Calu3 (cell line): ENCODE measurements around the gene CHPT1. TPM values are rescaled to one million over a fixed set of nuclear protein-coding genes. Genes with fewer than 3 reads are reported as not detected.

Experiments used
- BruUV-seq: library from RNA; stranded (reverse); fragments of 400-500 nt; replicated peaks from 2 replicates; lab custom pipeline; 2021; lab: Mats Ljungman, UMichigan
- CTCF ChIA-PET: fragments of 300-600 bp; sonication (Branson Sonifier 250); formaldehyde crosslinking; loops from one replicate; lab custom pipeline; 2022; ENCODE audit warnings: antibody characterized with exemption; lab: Charles Lee
- DNase-seq: peaks from one replicate; pipeline ENCODE4 v3.0.0; 2022
- H3K27ac Mint-ChIP-seq: one replicate; pipeline ENCODE4 v1.8.0; 2022; ENCODE audit warnings: mixed read lengths; ENCODE audit not compliant: unreplicated experiment
- H3K27me3 Mint-ChIP-seq: one replicate; pipeline ENCODE4 v1.8.0; 2022; ENCODE audit warnings: mixed read lengths; ENCODE audit not compliant: unreplicated experiment
- H3K36me3 Mint-ChIP-seq: one replicate; pipeline ENCODE4 v1.8.0; 2022; ENCODE audit warnings: mild to moderate bottlenecking, moderate library complexity, mixed read lengths; ENCODE audit not compliant: insufficient read depth, unreplicated experiment
- H3K4me1 Mint-ChIP-seq: one replicate; pipeline ENCODE4 v1.8.0; 2022; ENCODE audit warnings: mild to moderate bottlenecking, low read depth, mixed read lengths; ENCODE audit not compliant: unreplicated experiment
- H3K4me3 Mint-ChIP-seq: one replicate; pipeline ENCODE4 v1.8.0; 2022; ENCODE audit warnings: mild to moderate bottlenecking, low read depth, moderate library complexity, mixed read lengths; ENCODE audit not compliant: unreplicated experiment
- H3K9me3 Mint-ChIP-seq: one replicate; pipeline ENCODE4 v1.8.0; 2022; ENCODE audit warnings: low read depth, mixed read lengths; ENCODE audit not compliant: unreplicated experiment
- CTCF ChIP-seq: fragments of 200-600 bp; IDR thresholded peaks from one replicate; pipeline ENCODE4 v1.8.0; 2022; ENCODE audit warnings: antibody characterized with exemption; ENCODE audit not compliant: unreplicated experiment
- intact Hi-C: fragments of 100-400 bp; cut with micrococcal nuclease; formaldehyde crosslinking; loops from one replicate; pipeline ENCODE4 v1.10.0; 2022; ENCODE audit not compliant: unreplicated experiment
- total RNA-seq: library from RNA; stranded (reverse); gene quantifications from 2 replicates; pipeline ENCODE4 v1.2.3, GENCODE V29; 2022

Gene CHPT1
- total RNA-seq, 1 experiment from 2014 or later = 49.2 TPM

DNA sequence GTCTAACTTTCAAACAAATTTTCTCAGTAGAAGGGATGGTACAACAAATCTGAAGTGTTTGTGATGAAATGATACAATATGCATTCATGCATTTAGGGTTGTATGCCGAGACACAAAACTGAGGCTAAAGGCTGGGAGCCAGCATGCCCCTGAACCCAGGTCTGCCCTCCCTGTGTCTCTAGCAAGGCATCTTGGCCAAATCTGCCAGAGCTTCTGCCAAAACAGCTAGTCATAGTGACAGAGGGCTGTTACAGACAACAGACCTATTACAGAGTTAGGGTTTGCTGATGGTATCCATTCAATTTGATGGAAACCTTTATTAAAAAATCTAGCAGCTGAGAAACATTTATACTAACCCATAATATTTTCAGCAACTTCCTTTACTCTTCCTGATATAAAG lies 11.3 kb upstream of the CHPT1 start:
- Mint-ChIP-seq H3K36me3 (no peaks in the 10 kb centered on the region), H3K27me3 (no peaks in the 10 kb centered on the region), H3K9me3 (no peaks in the 10 kb centered on the region), H3K27ac (no peak overlapping the region), H3K4me3 (no peak overlapping the region), H3K4me1 (no peaks in the 10 kb centered on the region)
- intact Hi-C loops = no loop called here
- BruUV-seq = no TSS peak
- TF ChIP-seq CTCF = no peak
- CTCF ChIA-PET = no interaction called here
- DNase-seq = no peak

GRCh38 chr12:101690544-101691098 lies 6.8 kb upstream of the CHPT1 start:
- no TSS peak for BruUV-seq
- Mint-ChIP-seq H3K27me3 (no peaks in the 10 kb centered on the region), H3K27ac (no peak overlapping the region), H3K9me3 (no peaks in the 10 kb centered on the region), H3K4me1 (peaks cover 14% of the 10 kb centered on the region), H3K4me3 (no peak overlapping the region), H3K36me3 (no peaks in the 10 kb centered on the region)
- DNase-seq = no peak
- CTCF ChIA-PET = no interaction called here
- intact Hi-C loops = no loop called here
- TF ChIP-seq CTCF = no peak

DNA sequence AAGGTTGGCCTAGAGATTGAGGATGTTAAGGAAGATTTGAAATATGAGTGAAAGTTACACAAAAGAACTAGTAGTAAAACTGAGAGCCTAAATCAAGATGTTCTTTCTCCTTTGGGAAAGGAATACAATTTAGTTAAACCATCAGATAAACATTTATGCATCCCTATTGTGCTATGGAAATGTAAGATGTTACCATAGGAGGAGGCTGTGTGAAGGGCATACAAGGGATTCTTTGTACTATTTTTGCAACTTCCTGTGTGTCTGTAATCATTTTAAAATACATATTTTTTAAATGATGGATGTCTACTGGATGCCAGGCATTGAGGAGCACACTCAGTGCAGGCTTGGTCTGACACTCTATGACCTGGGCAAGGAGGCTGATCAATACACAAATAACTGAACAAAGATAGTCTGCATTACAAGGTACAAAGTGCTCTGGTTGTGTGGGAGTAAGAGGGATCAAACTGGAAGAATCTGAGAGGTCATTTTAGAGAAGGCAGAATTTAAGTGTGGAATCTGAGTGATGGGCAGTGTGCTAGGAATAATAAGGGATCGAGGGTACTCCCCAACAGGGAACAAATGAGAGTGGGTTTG lies 5.8 kb upstream of the CHPT1 start:
- peaks cover 4% of the 10 kb centered on the region for H3K36me3 Mint-ChIP-seq
- no peaks in the 10 kb centered on the region for H3K27me3 Mint-ChIP-seq
- CTCF ChIA-PET = no interaction called here
- H3K4me1 Mint-ChIP-seq = peaks cover 24% of the 10 kb centered on the region
- no peak for TF ChIP-seq CTCF
- H3K4me3 Mint-ChIP-seq = no peak overlapping the region
- no peaks in the 10 kb centered on the region for H3K9me3 Mint-ChIP-seq
- intact Hi-C loops = no loop called here
- H3K27ac Mint-ChIP-seq = peak overlapping the region; percentile 1
- DNase-seq = no peak
- no TSS peak for BruUV-seq

DNA sequence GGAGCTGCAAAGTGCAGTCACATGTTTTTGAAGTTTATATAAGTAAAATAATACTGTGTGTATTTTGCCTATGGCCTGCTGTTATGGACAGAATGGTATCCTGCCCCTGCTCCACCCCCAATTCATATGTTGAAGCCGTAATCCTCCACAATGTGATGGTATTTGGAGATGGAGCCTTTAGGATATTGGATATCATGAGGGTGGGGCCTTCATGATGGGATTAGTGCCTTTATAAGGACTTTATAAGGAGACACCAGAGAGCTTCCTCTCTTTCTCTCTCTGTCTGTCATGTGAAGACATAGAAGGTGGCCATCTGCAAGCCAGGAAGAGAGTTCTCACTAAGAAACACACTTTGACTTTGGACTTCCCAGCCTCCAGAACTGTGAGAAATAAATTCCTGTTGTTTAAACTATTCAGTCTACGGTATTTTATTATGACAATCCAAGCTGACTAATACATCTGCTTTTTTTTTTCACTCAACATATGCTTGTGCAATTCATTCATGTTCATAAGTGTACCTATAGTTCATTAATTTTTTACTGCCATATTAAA lies 3.1 kb upstream of the CHPT1 start:
- no TSS peak for BruUV-seq
- no peaks in the 10 kb centered on the region for H3K27me3 Mint-ChIP-seq
- CTCF ChIA-PET = interaction anchor here (0.5 to 0.6 kb wide), 3 partner anchors 92 to 1959 kb away, joined by 3 to 4 read pairs (median 4); no protein-coding TSS in a partner anchor
- H3K27ac Mint-ChIP-seq = no peak overlapping the region
- TF ChIP-seq CTCF = no peak
- peaks cover 31% of the 10 kb centered on the region for H3K4me1 Mint-ChIP-seq
- no peaks in the 10 kb centered on the region for H3K9me3 Mint-ChIP-seq
- H3K4me3 Mint-ChIP-seq = no peak overlapping the region
- DNase-seq = no peak
- peaks cover 30% of the 10 kb centered on the region for H3K36me3 Mint-ChIP-seq
- intact Hi-C loops = no loop called here
